Measurements from ENCODE around the gene NT5DC3. TPM values are rescaled to one million over a fixed set of nuclear protein-coding genes. Genes with fewer than 3 reads are reported as not detected.
"Not testable (repeated sequence)": the region's sequence is repeated elsewhere in the genome, so short reads cannot be mapped to it uniquely, and the experiment has no call there.

NT5DC3 gene
- total RNA-seq, 4 donors from 2014 or later: 3.6 to 5.8 (median 4.4) TPM

- Histone ChIP-seq H3K27ac (no peak overlapping the region), H3K4me3 (replicated peaks in 1 of 3) (no peak overlapping the region), H3K9me3 (no peaks in the 10 kb centered on the region), H3K4me1 (no peaks in the 10 kb centered on the region), H3K27me3 (no peaks in the 10 kb centered on the region), H3K36me3 (no peaks in the 10 kb centered on the region)
- intact Hi-C loops (cut with DNase I): no loop called here
- DNase-seq: no peak
- TF ChIP-seq POLR2A (IDR thresholded peaks at IDR 0.05) (no peak), CTCF (IDR thresholded peaks at IDR 0.05) (no peak)
- 94 to 95% methylated on average over 3 of the region's 3 CpGs for WGBS, 2 donors
Measured at GRCh38 chr12:103813426-103813825, 27.6 kb downstream of the NT5DC3 start.

- H3K27me3 ChIP-seq: no peaks in the 10 kb centered on the region
- WGBS, 2 donors: 98 to 100% methylated on average over 1 of the region's 1 CpG
- H3K36me3 ChIP-seq: no peaks in the 10 kb centered on the region
- H3K4me3 ChIP-seq (replicated peaks in 1 of 3): no peak overlapping the region
- intact Hi-C loops (cut with DNase I): no loop called here
- no peaks in the 10 kb centered on the region for H3K4me1 ChIP-seq
- no peak for DNase-seq
- TF ChIP-seq CTCF (IDR thresholded peaks at IDR 0.05): no peak
- no peak for TF ChIP-seq POLR2A (IDR thresholded peaks at IDR 0.05)
- no peak overlapping the region for H3K27ac ChIP-seq
- H3K9me3 ChIP-seq: no peaks in the 10 kb centered on the region
Measured at GRCh38 chr12:103812789-103813188, 28.2 kb downstream of the NT5DC3 start.

GRCh38 chr12:103811791-103812190, 29.2 kb downstream of the NT5DC3 start:
- no peak for DNase-seq
- Histone ChIP-seq H3K27ac (no peak overlapping the region), H3K4me3 (replicated peaks in 1 of 3) (no peak overlapping the region), H3K4me1 (no peaks in the 10 kb centered on the region), H3K36me3 (no peaks in the 10 kb centered on the region), H3K27me3 (no peaks in the 10 kb centered on the region), H3K9me3 (no peaks in the 10 kb centered on the region)
- intact Hi-C loops (cut with DNase I): no loop called here
- WGBS, 2 donors: 88 to 95% methylated on average over 6 of the region's 6 CpGs
- no peak for TF ChIP-seq POLR2A (IDR thresholded peaks at IDR 0.05)
- no peak for TF ChIP-seq CTCF (IDR thresholded peaks at IDR 0.05)

- H3K27me3 ChIP-seq: no peaks in the 10 kb centered on the region
- intact Hi-C loops (cut with DNase I): no loop called here
- no peaks in the 10 kb centered on the region for H3K4me1 ChIP-seq
- H3K27ac ChIP-seq: no peak overlapping the region
- TF ChIP-seq POLR2A (IDR thresholded peaks at IDR 0.05): no peak
- no peak for TF ChIP-seq CTCF (IDR thresholded peaks at IDR 0.05)
- no peak overlapping the region for H3K4me3 ChIP-seq (replicated peaks in 1 of 3)
- no peaks in the 10 kb centered on the region for H3K9me3 ChIP-seq
- DNase-seq: no peak
- no peaks in the 10 kb centered on the region for H3K36me3 ChIP-seq
- WGBS, 2 donors: 88 to 95% methylated on average over 5 of the region's 5 CpGs
Measured at GRCh38 chr12:103810111-103810510, 30.9 kb downstream of the NT5DC3 start.

- intact Hi-C loops (cut with DNase I); H3K27me3 ChIP-seq; DNase-seq; H3K4me3 ChIP-seq (replicated peaks in 1 of 3); H3K9me3 ChIP-seq; H3K27ac ChIP-seq; H3K36me3 ChIP-seq; H3K4me1 ChIP-seq: not testable (repeated sequence)
- WGBS, 2 donors: 79 to 96% methylated on average over 7 of the region's 7 CpGs
Measured at GRCh38 chr12:103809639-103810038, 31.4 kb downstream of the NT5DC3 start.

GRCh38 chr12:103809154-103809553, 31.9 kb downstream of the NT5DC3 start:
- Histone ChIP-seq H3K27me3 (no peaks in the 10 kb centered on the region), H3K4me1 (no peaks in the 10 kb centered on the region), H3K9me3 (no peaks in the 10 kb centered on the region), H3K36me3 (no peaks in the 10 kb centered on the region), H3K27ac (no peak overlapping the region), H3K4me3 (replicated peaks in 1 of 3) (no peak overlapping the region)
- intact Hi-C loops (cut with DNase I): no loop called here
- 75 to 77% methylated on average over 4 of the region's 4 CpGs for WGBS, 2 donors
- no peak for TF ChIP-seq CTCF (IDR thresholded peaks at IDR 0.05)
- no peak for TF ChIP-seq POLR2A (IDR thresholded peaks at IDR 0.05)
- no peak for DNase-seq
